ENCODE data around the gene C17orf107.

DNA sequence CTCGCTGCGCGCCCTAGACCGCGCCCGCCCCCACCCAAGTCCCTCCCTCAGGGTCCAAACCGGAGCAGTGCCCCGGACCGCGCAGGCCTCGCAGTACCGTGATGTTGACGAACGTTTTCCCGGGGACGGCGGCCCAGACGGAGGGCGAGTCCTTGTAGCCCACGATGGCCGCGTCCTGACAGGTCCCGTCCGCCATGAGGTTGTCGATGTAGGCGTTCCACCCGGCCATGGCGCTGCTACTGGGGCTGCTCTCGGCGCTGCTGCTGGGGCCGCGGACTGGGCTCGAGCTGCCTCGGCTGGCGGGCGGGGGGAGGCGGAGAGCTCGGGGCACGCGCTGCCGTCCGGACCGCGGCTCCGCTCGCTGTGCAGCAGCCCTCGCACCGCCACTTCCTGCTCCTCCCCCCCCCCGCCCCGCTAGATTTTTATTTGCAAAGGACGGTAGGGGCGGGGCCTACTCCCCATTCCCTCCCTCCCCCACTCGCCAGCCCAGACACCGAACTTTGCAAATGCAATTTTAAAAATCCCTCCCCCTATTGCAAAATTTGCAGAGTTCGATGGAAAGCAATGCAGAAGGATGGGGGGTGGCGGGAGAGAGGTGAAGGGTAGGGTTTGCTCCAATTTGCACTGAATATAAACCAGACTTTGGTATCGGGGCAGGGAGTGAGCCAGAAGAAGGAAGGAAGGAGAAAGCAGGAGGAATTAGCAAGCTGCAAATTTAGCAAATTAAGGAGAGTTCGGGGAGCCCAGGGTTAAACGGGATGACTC is 49.0 kb downstream of the C17orf107 start, which contains the start of gene PFN1:
- TF ChIP-seq, protein P1, sequence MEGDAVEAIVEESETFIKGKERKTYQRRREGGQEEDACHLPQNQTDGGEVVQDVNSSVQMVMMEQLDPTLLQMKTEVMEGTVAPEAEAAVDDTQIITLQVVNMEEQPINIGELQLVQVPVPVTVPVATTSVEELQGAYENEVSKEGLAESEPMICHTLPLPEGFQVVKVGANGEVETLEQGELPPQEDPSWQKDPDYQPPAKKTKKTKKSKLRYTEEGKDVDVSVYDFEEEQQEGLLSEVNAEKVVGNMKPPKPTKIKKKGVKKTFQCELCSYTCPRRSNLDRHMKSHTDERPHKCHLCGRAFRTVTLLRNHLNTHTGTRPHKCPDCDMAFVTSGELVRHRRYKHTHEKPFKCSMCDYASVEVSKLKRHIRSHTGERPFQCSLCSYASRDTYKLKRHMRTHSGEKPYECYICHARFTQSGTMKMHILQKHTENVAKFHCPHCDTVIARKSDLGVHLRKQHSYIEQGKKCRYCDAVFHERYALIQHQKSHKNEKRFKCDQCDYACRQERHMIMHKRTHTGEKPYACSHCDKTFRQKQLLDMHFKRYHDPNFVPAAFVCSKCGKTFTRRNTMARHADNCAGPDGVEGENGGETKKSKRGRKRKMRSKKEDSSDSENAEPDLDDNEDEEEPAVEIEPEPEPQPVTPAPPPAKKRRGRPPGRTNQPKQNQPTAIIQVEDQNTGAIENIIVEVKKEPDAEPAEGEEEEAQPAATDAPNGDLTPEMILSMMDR (conservative IDR thresholded peaks at IDR 0.05 in 1 of 2, IDR thresholded peaks at IDR 0.05 in 1 of 2; ENCODE audit: extremely low read depth in 1 of 2, insufficient read depth in 1 of 2, low read depth in 1 of 2, low read length in 2 of 2): no peak
- TF ChIP-seq EZH2 (IDR thresholded peaks at IDR 0.05; ENCODE audit: borderline replicate concordance, low read length): no peak
